IMR-90 (cell line): ENCODE measurements around the gene CTNND2. TPM values are rescaled to one million over a fixed set of nuclear protein-coding genes. Genes with fewer than 3 reads are reported as not detected.

ENCODE experiments used
- ATAC-seq: fragments of 200-7000 bp; cut with Tn5 transposase; 2 replicates; pipeline ENCODE4 v1.9.1; 2020; ENCODE audit warnings: low read depth, mild to moderate bottlenecking, moderate library complexity
- BruUV-seq: library from RNA; stranded (reverse); fragments of 400-500 nt; replicated peaks from 2 replicates; lab custom pipeline; 2021; lab: Mats Ljungman, UMichigan
- CTCF ChIA-PET: fragments of 300-600 bp; formaldehyde crosslinking; extraction: SDS; loops from one replicate; lab custom pipeline; 2021; ENCODE audit warnings: antibody characterized with exemption; lab: Yijun Ruan, JAX
- POLR2A ChIA-PET: fragments of 300-600 bp; sonication (Branson Sonifier 250); formaldehyde crosslinking; loops from one replicate; lab custom pipeline; 2022; ENCODE audit warnings: antibody characterized with exemption; ENCODE audit not compliant: unreplicated experiment; lab: Charles Lee
- DNase-seq: peaks from one replicate; pipeline ENCODE4 v3.0.0; 2013
- H2AFZ ChIP-seq: replicated peaks from 2 replicates; pipeline ENCODE3; 2013; ENCODE audit warnings: low read length, mild to moderate bottlenecking; ENCODE audit not compliant: poor library complexity
- H2AK5ac ChIP-seq: 2 replicates; pipeline ENCODE4 v1.6.1; 2013; ENCODE audit warnings: low read depth, low read length, inconsistent platforms
- H2AK9ac ChIP-seq: replicated peaks from 2 replicates; pipeline ENCODE3; 2013; ENCODE audit warnings: mild to moderate bottlenecking, low read depth, low read length, moderate library complexity; ENCODE audit not compliant: poor library complexity
- H2BK120ac ChIP-seq: 2 replicates; pipeline ENCODE4 v1.6.1; 2013; ENCODE audit warnings: low read depth, low read length, inconsistent platforms
- H2BK15ac ChIP-seq: 3 replicates; pipeline ENCODE4 v1.6.1; 2013; ENCODE audit warnings: low read depth, low read length, inconsistent platforms
- H2BK20ac ChIP-seq: 2 replicates; pipeline ENCODE4 v1.6.1; 2013; ENCODE audit warnings: low read depth, mild to moderate bottlenecking, inconsistent platforms, low read length, moderate library complexity
- H2BK5ac ChIP-seq: 2 replicates; pipeline ENCODE4 v1.6.1; 2013; ENCODE audit warnings: mild to moderate bottlenecking, low read depth, low read length, inconsistent platforms; ENCODE audit not compliant: poor library complexity, severe bottlenecking
- H3K14ac ChIP-seq: replicated peaks from 2 replicates; pipeline ENCODE4 v1.6.1; 2013; ENCODE audit warnings: low read depth, low read length, inconsistent platforms
- H3K18ac ChIP-seq: 2 replicates; pipeline ENCODE4 v1.6.1; 2013; ENCODE audit warnings: low read depth, low read length, control low read depth
- H3K23ac ChIP-seq: 2 replicates; pipeline ENCODE4 v1.6.1; 2013; ENCODE audit warnings: low read depth, low read length, inconsistent platforms
- H3K27ac ChIP-seq: 2 replicates; pipeline ENCODE4 v1.5.1; 2013; ENCODE audit warnings: mild to moderate bottlenecking, control low read depth, low read length; ENCODE audit not compliant: insufficient read depth
- H3K27me3 ChIP-seq: 2 replicates; pipeline ENCODE4 v1.6.1; 2013; ENCODE audit warnings: low read length; ENCODE audit not compliant: control insufficient read depth, insufficient read depth
- H3K36me3 ChIP-seq: 2 replicates; pipeline ENCODE4 v1.6.1; 2013; ENCODE audit warnings: low read length, mixed read lengths; ENCODE audit not compliant: control insufficient read depth, insufficient read depth
- H3K4ac ChIP-seq: 2 replicates; pipeline ENCODE4 v1.6.1; 2013; ENCODE audit warnings: low read depth, low read length, inconsistent platforms
- H3K4me1 ChIP-seq: 2 replicates; pipeline ENCODE4 v1.6.1; 2013; ENCODE audit warnings: low read length, mixed read lengths; ENCODE audit not compliant: control insufficient read depth, insufficient read depth
- H3K4me2 ChIP-seq: 2 replicates; pipeline ENCODE4 v1.6.1; 2013; ENCODE audit warnings: low read depth, mild to moderate bottlenecking, control low read depth, low read length, moderate library complexity
- H3K4me3 ChIP-seq: 2 replicates; pipeline ENCODE4 v1.5.1; 2013; ENCODE audit warnings: low read depth, mild to moderate bottlenecking, control low read depth, low read length, moderate library complexity; ENCODE audit not compliant: insufficient read depth
- H3K56ac ChIP-seq: 2 replicates; pipeline ENCODE4 v1.6.1; 2013; ENCODE audit warnings: low read length, inconsistent platforms; ENCODE audit not compliant: insufficient read depth; ENCODE audit errors: extremely low read depth
- H3K79me1 ChIP-seq, 2 experiments: 2 replicates each; pipeline ENCODE4 v1.6.1; 2013; ENCODE audit warnings: low read length in 2 of 2, inconsistent platforms in 1 of 2, low read depth in 1 of 2
- H3K9ac ChIP-seq: 2 replicates; pipeline ENCODE4 v1.6.1; 2013; ENCODE audit warnings: low read depth, low read length, control low read depth
- H3K9me1 ChIP-seq: 2 replicates; pipeline ENCODE4 v1.6.1; 2013; ENCODE audit warnings: low read length, inconsistent platforms; ENCODE audit not compliant: insufficient read depth
- H3K9me3 ChIP-seq: 2 replicates; pipeline ENCODE4 v1.6.1; 2013; ENCODE audit warnings: low read length; ENCODE audit not compliant: control insufficient read depth, insufficient read depth
- H4K20me1 ChIP-seq: 2 replicates; pipeline ENCODE4 v1.6.1; 2013; ENCODE audit warnings: low read length, inconsistent platforms; ENCODE audit not compliant: insufficient read depth
- H4K5ac ChIP-seq: 2 replicates; pipeline ENCODE4 v1.6.1; 2013; ENCODE audit warnings: mild to moderate bottlenecking, low read depth, low read length, control low read depth
- H4K8ac ChIP-seq, 2 experiments: 2 replicates each; pipeline ENCODE4 v1.6.1; 2013; ENCODE audit warnings: low read depth in 2 of 2, low read length in 2 of 2, control low read depth in 1 of 2, inconsistent platforms in 1 of 2
- H4K91ac ChIP-seq: 2 replicates; pipeline ENCODE4 v1.6.1; 2013; ENCODE audit warnings: low read depth, low read length, inconsistent platforms; ENCODE audit not compliant: insufficient read depth
- BHLHE40 ChIP-seq: fragments of 150-350 bp; IDR thresholded peaks from 2 replicates; pipeline ENCODE4 v1.6.1; 2016; ENCODE audit warnings: mild to moderate bottlenecking, low read depth, low read length
- CEBPB ChIP-seq: IDR thresholded peaks from 2 replicates; pipeline ENCODE4 v1.6.1; 2012; ENCODE audit warnings: low read depth, low read length, improper control_type of control experiment
- CHD1 ChIP-seq: IDR thresholded peaks from 2 replicates; pipeline ENCODE4 v1.6.1; 2012; ENCODE audit warnings: low read depth, low read length, improper control_type of control experiment
- FOS ChIP-seq: fragments of 150-350 bp; IDR thresholded peaks from 2 replicates; pipeline ENCODE4 v1.6.1; 2016; ENCODE audit warnings: low read depth, low read length
- MAFK ChIP-seq: IDR thresholded peaks from 2 replicates; pipeline ENCODE4 v1.6.1; 2012; ENCODE audit warnings: low read depth, low read length, improper control_type of control experiment
- MAZ ChIP-seq: IDR thresholded peaks from 2 replicates; pipeline ENCODE4 v1.6.1; 2012; ENCODE audit warnings: low read depth, mild to moderate bottlenecking, low read length, improper control_type of control experiment, moderate library complexity, borderline replicate concordance
- MXI1 ChIP-seq: IDR thresholded peaks from 2 replicates; pipeline ENCODE4 v1.6.1; 2012; ENCODE audit warnings: low read depth, mild to moderate bottlenecking, low read length, moderate library complexity, borderline replicate concordance
- NFE2L2 ChIP-seq: fragments of 150-350 bp; IDR thresholded peaks from 2 replicates; pipeline ENCODE4 v1.6.1; 2016; ENCODE audit warnings: low read depth, mild to moderate bottlenecking, low read length
- POLR2A ChIP-seq: IDR thresholded peaks from 2 replicates; pipeline ENCODE4 v1.6.1; 2012; ENCODE audit warnings: mild to moderate bottlenecking, low read depth, low read length
- RAD21 ChIP-seq: IDR thresholded peaks from 2 replicates; pipeline ENCODE4 v1.6.1; 2012; ENCODE audit warnings: low read length, improper control_type of control experiment
- RCOR1 ChIP-seq: IDR thresholded peaks from 2 replicates; pipeline ENCODE4 v1.6.1; 2012; ENCODE audit warnings: mild to moderate bottlenecking, low read length, improper control_type of control experiment; ENCODE audit not compliant: insufficient replicate concordance
- SMC3 ChIP-seq: fragments of 150-350 bp; IDR thresholded peaks from 2 replicates; pipeline ENCODE4 v1.6.1; 2016; ENCODE audit warnings: low read depth, mild to moderate bottlenecking, antibody characterized with exemption, low read length, moderate library complexity
- WGBS, 2 experiments: methylation state at CpG; one replicate each; pipeline versions ENCODE4 v1.1.5 to v1.1.7; 2013; ENCODE audit warnings: missing lambda C conversion rate in 2 of 2; ENCODE audit not compliant: insufficient read length in 1 of 2; ENCODE audit errors: extremely low coverage in 2 of 2; 5-methylcytosine and 5-hydroxymethylcytosine counted together
- dilution Hi-C: fragments of 300-500 bp; cut with HindIII; formaldehyde crosslinking; loops from one replicate; pipeline ENCODE4 v1.14.3; 2018; ENCODE audit warnings: low sequenced_read_pairs; ENCODE audit not compliant: unreplicated experiment
- in situ Hi-C: fragments of 300-500 bp; cut with MboI; formaldehyde crosslinking; loops from 3 replicates; pipeline ENCODE4 v1.14.3; 2019; ENCODE audit warnings: low sequenced_read_pairs, inconsistent platforms, mixed read lengths
- intact Hi-C: fragments of 100-400 bp; cut with micrococcal nuclease; formaldehyde crosslinking; loops from 2 replicates; pipeline ENCODE4 v1.10.0; 2022
- polyA plus RNA-seq, 3 experiments: library from polyadenylated mRNA; depleted of rRNA; stranded (reverse); fragments of >200 nt; gene quantifications; 2 replicates each; pipeline ENCODE4 v1.2.3, GENCODE V29; 2012; ENCODE audit warnings: low replicate concordance in 1 of 3
- total RNA-seq: library from RNA; depleted of rRNA; stranded (reverse); fragments of >200 nt; gene quantifications from 2 replicates; pipeline ENCODE4 v1.2.3, GENCODE V29; 2012
- TF ChIP-seq, protein P1 (sequence below): conservative IDR thresholded peaks from 2 replicates; pipeline ENCODE4 v1.5.1; 2012; ENCODE audit warnings: mild to moderate bottlenecking, low read depth, low read length, improper control_type of control experiment
- TF ChIP-seq, protein P2 (sequence below): fragments of 150-350 bp; IDR thresholded peaks from 2 replicates; pipeline ENCODE4 v1.6.1; 2017; ENCODE audit warnings: mild to moderate bottlenecking, antibody characterized with exemption, low read length, low read depth
- TF ChIP-seq, protein P3 (sequence below): fragments of 150-350 bp; IDR thresholded peaks from 2 replicates; pipeline ENCODE4 v1.6.1; 2016; ENCODE audit warnings: low read depth, mild to moderate bottlenecking, low read length, moderate library complexity, borderline replicate concordance

CTNND2 gene
- total and polyA plus RNA-seq, 2 of the 4 experiments (the other 2 are of a cell fraction) = not detected

DNA sequence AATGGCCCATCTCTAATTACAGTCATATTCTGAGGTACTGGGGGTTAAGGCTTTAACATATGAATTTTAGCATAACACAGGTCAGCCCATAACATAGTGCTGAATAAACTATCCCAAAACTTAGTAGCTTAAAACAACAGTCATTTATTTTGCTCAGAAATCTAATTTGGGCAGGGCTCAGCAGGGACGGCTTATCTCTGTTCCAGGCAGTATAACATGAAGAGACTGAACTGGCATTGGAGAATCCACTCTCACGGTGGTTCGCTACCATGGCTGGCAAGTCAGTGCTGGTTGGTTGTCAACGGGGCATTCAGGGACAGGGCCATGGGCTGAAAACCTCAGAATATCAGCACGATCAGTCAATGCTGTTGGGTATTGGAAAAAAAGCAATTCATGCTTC is 622.4 kb downstream of the CTNND2 start:
- Histone ChIP-seq H2BK15ac (no peak overlapping the region), H3K9me1 (no peaks in the 10 kb centered on the region), H3K27me3 (no peaks in the 10 kb centered on the region), H4K20me1 (no peaks in the 10 kb centered on the region), H2BK120ac (no peak overlapping the region), H2AFZ (no peak overlapping the region), H3K36me3 (no peaks in the 10 kb centered on the region), H3K79me1 (no peaks in the 10 kb centered on the region), H4K8ac (no peak overlapping the region), H3K4me1 (no peaks in the 10 kb centered on the region), H2BK5ac (no peak overlapping the region), H3K9ac (no peak overlapping the region), H3K9me3 (no peaks in the 10 kb centered on the region), H3K56ac (no peak overlapping the region), H4K5ac (no peak overlapping the region), H3K27ac (no peak overlapping the region), H2AK5ac (no peak overlapping the region), H4K91ac (no peak overlapping the region), H3K14ac (no peak overlapping the region), H2BK20ac (no peak overlapping the region), H3K4ac (no peak overlapping the region), H2AK9ac (no peak overlapping the region), H3K18ac (no peak overlapping the region), H3K4me3 (no peak overlapping the region), H3K23ac (no peak overlapping the region), H3K4me2 (no peak overlapping the region)
- dilution Hi-C loops (no loop called here), intact Hi-C loops (no loop called here), in situ Hi-C loops (no loop called here)
- CTCF ChIA-PET = no interaction called here
- no TSS peak for BruUV-seq
- no peak for DNase-seq
- no peak for TF ChIP-seq BHLHE40
- TF ChIP-seq NFE2L2 = no peak
- TF ChIP-seq RCOR1 = no peak
- no peak for TF ChIP-seq MAFK
- TF ChIP-seq RAD21 = no peak
- TF ChIP-seq FOS = no peak
- TF ChIP-seq MAZ = no peak
- TF ChIP-seq MXI1 = no peak
- TF ChIP-seq, protein P1, sequence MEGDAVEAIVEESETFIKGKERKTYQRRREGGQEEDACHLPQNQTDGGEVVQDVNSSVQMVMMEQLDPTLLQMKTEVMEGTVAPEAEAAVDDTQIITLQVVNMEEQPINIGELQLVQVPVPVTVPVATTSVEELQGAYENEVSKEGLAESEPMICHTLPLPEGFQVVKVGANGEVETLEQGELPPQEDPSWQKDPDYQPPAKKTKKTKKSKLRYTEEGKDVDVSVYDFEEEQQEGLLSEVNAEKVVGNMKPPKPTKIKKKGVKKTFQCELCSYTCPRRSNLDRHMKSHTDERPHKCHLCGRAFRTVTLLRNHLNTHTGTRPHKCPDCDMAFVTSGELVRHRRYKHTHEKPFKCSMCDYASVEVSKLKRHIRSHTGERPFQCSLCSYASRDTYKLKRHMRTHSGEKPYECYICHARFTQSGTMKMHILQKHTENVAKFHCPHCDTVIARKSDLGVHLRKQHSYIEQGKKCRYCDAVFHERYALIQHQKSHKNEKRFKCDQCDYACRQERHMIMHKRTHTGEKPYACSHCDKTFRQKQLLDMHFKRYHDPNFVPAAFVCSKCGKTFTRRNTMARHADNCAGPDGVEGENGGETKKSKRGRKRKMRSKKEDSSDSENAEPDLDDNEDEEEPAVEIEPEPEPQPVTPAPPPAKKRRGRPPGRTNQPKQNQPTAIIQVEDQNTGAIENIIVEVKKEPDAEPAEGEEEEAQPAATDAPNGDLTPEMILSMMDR = no peak
- TF ChIP-seq SMC3 = no peak
- TF ChIP-seq, protein P2, sequence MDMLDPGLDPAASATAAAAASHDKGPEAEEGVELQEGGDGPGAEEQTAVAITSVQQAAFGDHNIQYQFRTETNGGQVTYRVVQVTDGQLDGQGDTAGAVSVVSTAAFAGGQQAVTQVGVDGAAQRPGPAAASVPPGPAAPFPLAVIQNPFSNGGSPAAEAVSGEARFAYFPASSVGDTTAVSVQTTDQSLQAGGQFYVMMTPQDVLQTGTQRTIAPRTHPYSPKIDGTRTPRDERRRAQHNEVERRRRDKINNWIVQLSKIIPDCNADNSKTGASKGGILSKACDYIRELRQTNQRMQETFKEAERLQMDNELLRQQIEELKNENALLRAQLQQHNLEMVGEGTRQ = no peak
- TF ChIP-seq POLR2A = no peak
- no peak for TF ChIP-seq CEBPB
- TF ChIP-seq, protein P3, sequence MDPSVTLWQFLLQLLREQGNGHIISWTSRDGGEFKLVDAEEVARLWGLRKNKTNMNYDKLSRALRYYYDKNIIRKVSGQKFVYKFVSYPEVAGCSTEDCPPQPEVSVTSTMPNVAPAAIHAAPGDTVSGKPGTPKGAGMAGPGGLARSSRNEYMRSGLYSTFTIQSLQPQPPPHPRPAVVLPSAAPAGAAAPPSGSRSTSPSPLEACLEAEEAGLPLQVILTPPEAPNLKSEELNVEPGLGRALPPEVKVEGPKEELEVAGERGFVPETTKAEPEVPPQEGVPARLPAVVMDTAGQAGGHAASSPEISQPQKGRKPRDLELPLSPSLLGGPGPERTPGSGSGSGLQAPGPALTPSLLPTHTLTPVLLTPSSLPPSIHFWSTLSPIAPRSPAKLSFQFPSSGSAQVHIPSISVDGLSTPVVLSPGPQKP = no peak
- no peak for TF ChIP-seq CHD1
- ATAC-seq = no peak
- POLR2A ChIA-PET = no interaction called here
- 62% methylated on average over 4 of the region's 5 CpGs; no CpG with 5 or more reads in 1 of the 2 experiments for WGBS, 2 experiments
